ENCODE data around the gene PSMB9. TPM values are rescaled to one million over a fixed set of nuclear protein-coding genes. Genes with fewer than 3 reads are reported as not detected.
A peak's percentile ranks its signal among the peaks of the same experiment; 100 is the strongest.

The PSMB9 gene
- total RNA-seq, 3 donors from 2014 or later (not counting 1 experiment from before 2014, with no cell fraction given) = 112 to 190 (median 182) TPM

- H3K36me3 ChIP-seq (ENCODE audit: control insufficient read depth, insufficient read depth, low read length) = peaks cover 63% of the 10 kb centered on the region
- Mint-ChIP-seq H3K36me3 (peaks cover 40% of the 10 kb centered on the region), H3K27me3 (ENCODE audit: low read depth in 2 of 2) (no peaks in the 10 kb centered on the region), H3K4me3 (peak overlapping the region; percentile 99), H3K4me1 (peaks cover 80 to 91% of the 10 kb centered on the region in 2 donors), H3K9me3 (no peaks in the 10 kb centered on the region), H3K27ac (peak overlapping the region; percentile 100)
- H3K4me1 ChIP-seq (ENCODE audit: control insufficient read depth, insufficient read depth, low read length) = peaks cover 79% of the 10 kb centered on the region
- no peaks in the 10 kb centered on the region for H3K9me3 ChIP-seq (ENCODE audit: control insufficient read depth, insufficient read depth, low read length)
- peak overlapping the region; percentile 1 for H3K27ac ChIP-seq (ENCODE audit: low read length)
- H3K4me3 ChIP-seq (ENCODE audit: low read length) = no peak overlapping the region
- no peak for ATAC-seq
- TF ChIP-seq CTCF (IDR thresholded peaks at IDR 0.05) = no peak
- WGBS (ENCODE audit: insufficient coverage) = 88% methylated on average over 4 of the region's 4 CpGs
- no peak for DNase-seq
- no peaks in the 10 kb centered on the region for H3K27me3 ChIP-seq (ENCODE audit: control insufficient read depth, insufficient read depth, low read length)
- intact Hi-C loops (cut with micrococcal nuclease) = loop anchor here (5.0 kb wide), 1 partner anchor 351 kb away; the partner anchor contains the start of genes HSD17B8, RXRB and SLC39A7
These were observed 3.0 kb upstream of the PSMB9 start for GRCh38 chr6:32851025-32851424.

GRCh38 chr6:32852018-32852843 is 1.8 kb upstream of the PSMB9 start:
- intact Hi-C loops (cut with micrococcal nuclease) = loop anchor here (5.0 kb wide), 1 partner anchor 350 kb away; the partner anchor contains the start of genes HSD17B8, RXRB and SLC39A7
- no peaks in the 10 kb centered on the region for H3K9me3 Mint-ChIP-seq
- peaks cover 76 to 85% of the 10 kb centered on the region in 2 donors for H3K4me1 Mint-ChIP-seq
- peak overlapping the region; percentile 95 for H3K4me3 ChIP-seq (ENCODE audit: low read length)
- peaks cover 60% of the 10 kb centered on the region for H3K36me3 ChIP-seq (ENCODE audit: control insufficient read depth, insufficient read depth, low read length)
- ATAC-seq (no peak), DNase-seq (peak; percentile 33 to 56)
- peak overlapping the region; percentile 99 for H3K27ac ChIP-seq (ENCODE audit: low read length)
- H3K27me3 ChIP-seq (ENCODE audit: control insufficient read depth, insufficient read depth, low read length) = no peaks in the 10 kb centered on the region
- TF ChIP-seq CTCF (IDR thresholded peaks at IDR 0.05) = no peak
- peaks cover 33% of the 10 kb centered on the region for H3K36me3 Mint-ChIP-seq
- peak overlapping the region; percentile 99 for H3K4me3 Mint-ChIP-seq
- WGBS (ENCODE audit: insufficient coverage) = 33% methylated on average over 21 of the region's 23 CpGs
- peaks cover 71% of the 10 kb centered on the region for H3K4me1 ChIP-seq (ENCODE audit: control insufficient read depth, insufficient read depth, low read length)
- no peaks in the 10 kb centered on the region for H3K9me3 ChIP-seq (ENCODE audit: control insufficient read depth, insufficient read depth, low read length)
- peak overlapping the region; percentile 100 for H3K27ac Mint-ChIP-seq
- H3K27me3 Mint-ChIP-seq (ENCODE audit: low read depth in 2 of 2) = no peaks in the 10 kb centered on the region

- no peak for TF ChIP-seq CTCF (IDR thresholded peaks at IDR 0.05)
- H3K36me3 Mint-ChIP-seq = peaks cover 32% of the 10 kb centered on the region
These were observed 1.0 kb upstream of the PSMB9 start for GRCh38 chr6:32852844-32853540.

More at GRCh38 chr6:32852844-32853540, 1.0 kb upstream of the PSMB9 start:
- no peaks in the 10 kb centered on the region for H3K9me3 Mint-ChIP-seq
- Histone ChIP-seq H3K36me3 (ENCODE audit: control insufficient read depth, insufficient read depth, low read length) (peaks cover 60% of the 10 kb centered on the region), H3K4me1 (ENCODE audit: control insufficient read depth, insufficient read depth, low read length) (peaks cover 65% of the 10 kb centered on the region), H3K9me3 (ENCODE audit: control insufficient read depth, insufficient read depth, low read length) (no peaks in the 10 kb centered on the region), H3K27ac (ENCODE audit: low read length) (peak overlapping the region; percentile 99), H3K27me3 (ENCODE audit: control insufficient read depth, insufficient read depth, low read length) (no peaks in the 10 kb centered on the region), H3K4me3 (ENCODE audit: low read length) (peak overlapping the region; percentile 95)
- DNase-seq (peak; percentile 69 to 83), ATAC-seq (peak; percentile 45 to 62 (median 56))
- H3K27ac Mint-ChIP-seq = peak overlapping the region; percentile 100
- H3K27me3 Mint-ChIP-seq (ENCODE audit: low read depth in 2 of 2) = no peaks in the 10 kb centered on the region
- H3K4me3 Mint-ChIP-seq = peak overlapping the region; percentile 99
- intact Hi-C loops (cut with micrococcal nuclease) = loop anchor here (1.0 to 5.0 kb wide), 2 partner anchors 15 to 349 kb away; partner anchors contain the start of genes HSD17B8, RXRB and SLC39A7
- under 1% methylated on average over 41 of the region's 41 CpGs for WGBS (ENCODE audit: insufficient coverage)
- peaks cover 75 to 85% of the 10 kb centered on the region in 2 donors for H3K4me1 Mint-ChIP-seq

Data from natural killer cell (primary cell).